Transverse colon (tissue), 4 donors: ENCODE measurements around the gene CCDC85C.

ENCODE experiments used
- POLR2A ChIP-seq: fragments of 450-650 bp; IDR thresholded peaks from one replicate; pipeline ENCODE4 v1.6.1; 2016; ENCODE audit warnings: antibody characterized with exemption, mild to moderate bottlenecking, moderate library complexity
- POLR2AphosphoS5 ChIP-seq, 3 donors: sonication (generic); formaldehyde crosslinking; IDR thresholded peaks; one replicate each; pipeline ENCODE4 v1.6.1; 2016; ENCODE audit warnings: antibody characterized with exemption in 3 of 3
- TF ChIP-seq, protein P1 (sequence below), 5 experiments: fragments of 200-600 bp in 3 of 5; fragments of 450-650 bp in 2 of 5; sonication (generic) in 3 of 5; IDR thresholded peaks; 1 replicate in 2 of 5; 2 replicates in 3 of 5; pipeline ENCODE4 v1.5.1; 2016 to 2017; ENCODE audit warnings: antibody characterized with exemption in 5 of 5, inconsistent platforms in 3 of 5, mild to moderate bottlenecking in 2 of 5, moderate library complexity in 1 of 5

DNA sequence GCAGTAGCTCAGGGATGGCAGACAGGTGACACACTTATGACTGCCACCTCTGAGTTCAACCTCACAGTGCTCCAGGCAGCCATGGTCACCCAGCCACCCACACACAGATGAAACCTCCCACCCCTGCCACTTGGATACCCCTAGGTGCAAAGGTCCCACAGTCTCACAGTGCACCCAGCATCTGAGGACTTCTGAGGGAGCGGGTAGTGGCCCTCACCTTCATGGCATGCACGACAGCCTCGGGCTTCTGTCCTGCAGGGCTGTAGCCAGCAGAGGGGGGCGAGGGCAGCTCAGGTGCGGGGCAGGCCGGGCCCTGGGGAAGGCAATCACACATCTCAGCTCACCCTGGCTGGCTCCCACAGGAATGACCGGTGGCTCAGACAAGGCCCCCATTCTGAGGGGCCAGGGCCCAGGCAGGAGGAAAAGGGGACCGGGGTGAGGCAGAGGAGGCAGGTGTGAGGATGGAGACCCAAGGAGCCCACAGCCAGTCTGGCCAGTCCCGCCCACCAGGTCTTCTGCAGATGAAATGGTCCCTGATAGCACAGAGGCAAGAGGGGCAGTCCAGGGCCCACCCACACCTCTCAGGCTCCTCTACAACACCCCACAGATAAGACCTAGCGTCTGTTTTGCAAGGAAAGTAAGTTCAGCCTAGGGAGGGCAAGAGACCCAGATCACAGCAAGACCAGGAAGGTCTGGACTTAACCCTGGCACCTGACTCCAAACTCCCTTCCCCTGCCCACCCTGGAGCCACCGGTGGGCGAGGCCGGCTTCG lies 87.0 kb downstream of the CCDC85C start:
- TF ChIP-seq, protein P1, sequence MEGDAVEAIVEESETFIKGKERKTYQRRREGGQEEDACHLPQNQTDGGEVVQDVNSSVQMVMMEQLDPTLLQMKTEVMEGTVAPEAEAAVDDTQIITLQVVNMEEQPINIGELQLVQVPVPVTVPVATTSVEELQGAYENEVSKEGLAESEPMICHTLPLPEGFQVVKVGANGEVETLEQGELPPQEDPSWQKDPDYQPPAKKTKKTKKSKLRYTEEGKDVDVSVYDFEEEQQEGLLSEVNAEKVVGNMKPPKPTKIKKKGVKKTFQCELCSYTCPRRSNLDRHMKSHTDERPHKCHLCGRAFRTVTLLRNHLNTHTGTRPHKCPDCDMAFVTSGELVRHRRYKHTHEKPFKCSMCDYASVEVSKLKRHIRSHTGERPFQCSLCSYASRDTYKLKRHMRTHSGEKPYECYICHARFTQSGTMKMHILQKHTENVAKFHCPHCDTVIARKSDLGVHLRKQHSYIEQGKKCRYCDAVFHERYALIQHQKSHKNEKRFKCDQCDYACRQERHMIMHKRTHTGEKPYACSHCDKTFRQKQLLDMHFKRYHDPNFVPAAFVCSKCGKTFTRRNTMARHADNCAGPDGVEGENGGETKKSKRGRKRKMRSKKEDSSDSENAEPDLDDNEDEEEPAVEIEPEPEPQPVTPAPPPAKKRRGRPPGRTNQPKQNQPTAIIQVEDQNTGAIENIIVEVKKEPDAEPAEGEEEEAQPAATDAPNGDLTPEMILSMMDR (IDR thresholded peaks at IDR 0.05), result no peak
- TF ChIP-seq POLR2AphosphoS5 (IDR thresholded peaks at IDR 0.05) (no peak), POLR2A (no peak)
